Prostate gland (tissue), 2 donors: Measurements from ENCODE around the gene CAMK2D. TPM values are rescaled to one million over a fixed set of nuclear protein-coding genes. Genes with fewer than 3 reads are reported as not detected.

ENCODE experiments used
- DNase-seq: peaks from one replicate; pipeline ENCODE4 v3.0.0-alpha.2; 2019; ENCODE audit warnings: low spot score
- H3K27ac ChIP-seq, 2 donors: fragments of 200-600 bp; sonication (generic); 2 replicates each; pipeline ENCODE4 v1.5.1; 2017 to 2019
- H3K27me3 ChIP-seq: fragments of 200-600 bp; sonication (generic); replicated peaks from 2 replicates; pipeline ENCODE4 v1.5.1; 2019; ENCODE audit not compliant: insufficient read depth
- H3K36me3 ChIP-seq, 2 donors: fragments of 200-600 bp; sonication (generic); 1 replicate in 1 of 2; 2 replicates in 1 of 2; pipeline versions ENCODE4 v1.5.1 to v1.8.1; 2017 to 2019
- H3K4me1 ChIP-seq: fragments of 200-600 bp; sonication (generic); replicated peaks from 2 replicates; pipeline ENCODE4 v1.5.1; 2019
- H3K4me3 ChIP-seq, 2 donors: fragments of 200-600 bp; sonication (generic); 2 replicates each; pipeline ENCODE4 v1.5.1; 2017 to 2019
- H3K9me3 ChIP-seq: fragments of 200-600 bp; sonication (generic); 2 replicates; pipeline ENCODE4 v1.5.1; 2017
- POLR2A ChIP-seq: fragments of 450-650 bp; IDR thresholded peaks from one replicate; pipeline ENCODE4 v1.6.1; 2016; ENCODE audit warnings: antibody characterized with exemption, mild to moderate bottlenecking
- POLR2AphosphoS5 ChIP-seq: sonication (generic); formaldehyde crosslinking; IDR thresholded peaks from one replicate; pipeline ENCODE4 v1.6.1; 2017; ENCODE audit warnings: antibody characterized with exemption
- WGBS: methylation state at CpG from one replicate; pipeline ENCODE4 v1.1.5; 2018; 5-methylcytosine and 5-hydroxymethylcytosine counted together
- intact Hi-C: fragments of 100-400 bp; cut with DNase I; formaldehyde crosslinking; loops from one replicate; pipeline ENCODE4 v1.14.2; 2022
- total RNA-seq, 2 donors: library from RNA; depleted of rRNA; stranded (reverse); fragments of >200 nt; gene quantifications; one replicate each; pipeline ENCODE4 v1.1.0, GENCODE V29; 2016
- TF ChIP-seq, protein P1 (sequence below), 4 experiments: fragments of 200-600 bp in 2 of 4; fragments of 450-650 bp in 2 of 4; sonication (generic) in 2 of 4; IDR thresholded peaks; 1 replicate in 3 of 4; 2 replicates in 1 of 4; pipeline ENCODE4 v1.5.1; 2016 to 2019; ENCODE audit warnings: antibody characterized with exemption in 4 of 4, mild to moderate bottlenecking in 2 of 4, moderate library complexity in 2 of 4

Gene CAMK2D
- total RNA-seq, 2 donors from 2014 or later, result 48.7 to 88.8 TPM

GRCh38 chr4:113773014-113773413, 11.5 kb upstream of the CAMK2D start:
- no peak for TF ChIP-seq POLR2A
- TF ChIP-seq, protein P1, sequence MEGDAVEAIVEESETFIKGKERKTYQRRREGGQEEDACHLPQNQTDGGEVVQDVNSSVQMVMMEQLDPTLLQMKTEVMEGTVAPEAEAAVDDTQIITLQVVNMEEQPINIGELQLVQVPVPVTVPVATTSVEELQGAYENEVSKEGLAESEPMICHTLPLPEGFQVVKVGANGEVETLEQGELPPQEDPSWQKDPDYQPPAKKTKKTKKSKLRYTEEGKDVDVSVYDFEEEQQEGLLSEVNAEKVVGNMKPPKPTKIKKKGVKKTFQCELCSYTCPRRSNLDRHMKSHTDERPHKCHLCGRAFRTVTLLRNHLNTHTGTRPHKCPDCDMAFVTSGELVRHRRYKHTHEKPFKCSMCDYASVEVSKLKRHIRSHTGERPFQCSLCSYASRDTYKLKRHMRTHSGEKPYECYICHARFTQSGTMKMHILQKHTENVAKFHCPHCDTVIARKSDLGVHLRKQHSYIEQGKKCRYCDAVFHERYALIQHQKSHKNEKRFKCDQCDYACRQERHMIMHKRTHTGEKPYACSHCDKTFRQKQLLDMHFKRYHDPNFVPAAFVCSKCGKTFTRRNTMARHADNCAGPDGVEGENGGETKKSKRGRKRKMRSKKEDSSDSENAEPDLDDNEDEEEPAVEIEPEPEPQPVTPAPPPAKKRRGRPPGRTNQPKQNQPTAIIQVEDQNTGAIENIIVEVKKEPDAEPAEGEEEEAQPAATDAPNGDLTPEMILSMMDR (IDR thresholded peaks at IDR 0.05), result no peak
- TF ChIP-seq POLR2AphosphoS5, result no peak
- intact Hi-C loops, result loop anchor here (10.0 kb wide), 1 partner anchor 882 kb away; no protein-coding TSS in a partner anchor
- Histone ChIP-seq H3K4me1 (no peaks in the 10 kb centered on the region), H3K36me3 (no peaks in the 10 kb centered on the region), H3K27ac (no peak overlapping the region), H3K27me3 (no peaks in the 10 kb centered on the region), H3K4me3 (no peak overlapping the region), H3K9me3 (no peaks in the 10 kb centered on the region)
- 91% methylated on average over 14 of the region's 14 CpGs for WGBS
- DNase-seq, result no peak

GRCh38 chr4:113772319-113772718, 10.8 kb upstream of the CAMK2D start:
- intact Hi-C loops, result loop anchor here (10.0 kb wide), 1 partner anchor 882 kb away; no protein-coding TSS in a partner anchor
- Histone ChIP-seq H3K36me3 (no peaks in the 10 kb centered on the region), H3K27ac (no peak overlapping the region), H3K9me3 (no peaks in the 10 kb centered on the region), H3K4me1 (no peaks in the 10 kb centered on the region), H3K4me3 (no peak overlapping the region), H3K27me3 (no peaks in the 10 kb centered on the region)
- DNase-seq, result no peak
- WGBS, result 89% methylated on average over 12 of the region's 22 CpGs
- no peak for TF ChIP-seq POLR2A
- TF ChIP-seq, protein P1 (IDR thresholded peaks at IDR 0.05), result no peak

GRCh38 chr4:113769744-113770143, 8.2 kb upstream of the CAMK2D start:
- 82% methylated on average over 2 of the region's 2 CpGs for WGBS
- no peak for TF ChIP-seq POLR2A
- TF ChIP-seq, protein P1 (IDR thresholded peaks at IDR 0.05), result no peak
- no peak for TF ChIP-seq POLR2AphosphoS5
- no peak overlapping the region for H3K27ac ChIP-seq
- H3K4me3 ChIP-seq, result no peak overlapping the region
- H3K27me3 ChIP-seq, result no peaks in the 10 kb centered on the region
- no peaks in the 10 kb centered on the region for H3K4me1 ChIP-seq
- intact Hi-C loops, result loop anchor here (10.0 kb wide), 1 partner anchor 885 kb away; no protein-coding TSS in a partner anchor
- H3K36me3 ChIP-seq, result no peaks in the 10 kb centered on the region
- DNase-seq, result no peak
- H3K9me3 ChIP-seq, result no peaks in the 10 kb centered on the region

DNA sequence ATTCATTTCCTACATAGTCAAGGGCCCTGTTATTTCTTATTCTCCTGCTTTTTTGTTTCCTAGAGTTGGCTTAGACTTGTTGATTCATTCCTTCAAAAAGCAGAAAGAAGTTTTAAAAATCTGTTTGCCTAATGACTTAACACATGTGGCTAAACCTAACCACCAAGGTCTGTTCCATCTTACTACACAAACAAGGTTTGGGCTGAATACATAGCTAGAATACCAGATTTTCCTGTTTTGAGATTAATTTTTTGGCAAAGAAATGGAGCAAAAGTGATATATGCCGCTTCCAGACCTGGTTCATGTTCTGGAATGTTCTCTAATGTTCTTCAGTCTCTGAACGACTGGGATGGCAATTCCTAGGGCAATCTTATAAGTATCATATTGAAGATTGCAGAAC, 7.4 kb upstream of the CAMK2D start:
- no peaks in the 10 kb centered on the region for H3K9me3 ChIP-seq
- H3K27me3 ChIP-seq, result no peaks in the 10 kb centered on the region
- intact Hi-C loops, result no loop called here
- H3K4me3 ChIP-seq, result no peak overlapping the region
- H3K4me1 ChIP-seq, result no peaks in the 10 kb centered on the region
- no peak for DNase-seq
- H3K36me3 ChIP-seq, result no peaks in the 10 kb centered on the region
- WGBS, result 67% methylated on average over 2 of the region's 2 CpGs
- no peak overlapping the region for H3K27ac ChIP-seq
- no peak for TF ChIP-seq POLR2A
- TF ChIP-seq, protein P1 (IDR thresholded peaks at IDR 0.05), result no peak
- no peak for TF ChIP-seq POLR2AphosphoS5

- TF ChIP-seq, protein P1 (IDR thresholded peaks at IDR 0.05), result no peak
- no peak for TF ChIP-seq POLR2A
- TF ChIP-seq POLR2AphosphoS5, result no peak
- DNase-seq, result no peak
- WGBS, result 96% methylated on average over 2 of the region's 2 CpGs
- Histone ChIP-seq H3K4me3 (no peak overlapping the region), H3K4me1 (no peaks in the 10 kb centered on the region), H3K9me3 (no peaks in the 10 kb centered on the region), H3K27me3 (no peaks in the 10 kb centered on the region), H3K27ac (no peak overlapping the region), H3K36me3 (no peaks in the 10 kb centered on the region)
- intact Hi-C loops, result no loop called here
Observed at GRCh38 chr4:113766882-113767281, 5.3 kb upstream of the CAMK2D start.
